K562 (cell line): ENCODE measurements around the gene ZNF407. TPM values are rescaled to one million over a fixed set of nuclear protein-coding genes. Genes with fewer than 3 reads are reported as not detected.

ENCODE experiments used
- ATAC-seq: fragments of 200-7000 bp; cut with Tn5 transposase; 3 replicates; pipeline ENCODE4 v1.9.1; 2020; ENCODE audit warnings: moderate library complexity
- BruUV-seq: library from RNA; stranded (reverse); fragments of 400-500 nt; replicated peaks from 2 replicates; lab custom pipeline; 2021; lab: Mats Ljungman, UMichigan
- CTCF ChIA-PET: fragments of 300-600 bp; formaldehyde crosslinking; extraction: SDS; loops from one replicate; lab custom pipeline; 2021; ENCODE audit warnings: low intra/inter-chr PET ratio; lab: Yijun Ruan, JAX
- POLR2A ChIA-PET: fragments of 300-600, 350-650 bp; sonication (Branson Sonifier 250); formaldehyde crosslinking; extraction: SDS; loops from one replicate; lab custom pipeline; 2021; ENCODE audit warnings: antibody characterized with exemption, inconsistent platforms; lab: Yijun Ruan, JAX
- DNase-seq, 4 experiments: peaks; one replicate each; pipeline versions ENCODE4 v3.0.0 to v3.0.0-alpha.2; 2011 to 2018; ENCODE audit warnings: low spot score in 3 of 4, mixed read lengths in 3 of 4; ENCODE audit errors: extremely low read depth in 1 of 4
- FAIRE-seq: peaks from 2 replicates; lab custom pipeline; 2011; peaks lifted over from hg19 to GRCh38; lab: Jason Lieb, UNC
- H2AFZ ChIP-seq: 2 replicates; pipeline ENCODE4 v1.6.0; 2011; ENCODE audit warnings: low read depth, low read length, control low read depth, inconsistent platforms
- H3K27ac ChIP-seq: fragments of 200-600 bp; 3 replicates; pipeline ENCODE4 v1.8.0; 2011; ENCODE audit warnings: low read depth, mild to moderate bottlenecking, control low read depth, inconsistent platforms, low read length, moderate library complexity, mixed read lengths; ENCODE audit errors: extremely low read depth
- H3K27me3 ChIP-seq, 2 experiments: fragments of 300-600 bp in 1 of 2; 2 replicates in 1 of 2; 3 replicates in 1 of 2; pipeline versions ENCODE4 v1.6.0 to v1.8.0; 2011; ENCODE audit warnings: inconsistent platforms in 2 of 2, low read length in 2 of 2, mild to moderate bottlenecking in 1 of 2, mixed read lengths in 1 of 2, moderate library complexity in 1 of 2; ENCODE audit not compliant: control insufficient read depth in 2 of 2, insufficient read depth in 2 of 2
- H3K36me3 ChIP-seq: fragments of 300-600 bp; 3 replicates; pipeline ENCODE4 v1.8.0; 2011; ENCODE audit warnings: mild to moderate bottlenecking, low read length, inconsistent platforms; ENCODE audit not compliant: control insufficient read depth, insufficient read depth
- H3K4me1 ChIP-seq, 2 experiments: fragments of 200-600 bp in 1 of 2; replicated peaks in 1 of 2; 2 replicates in 1 of 2; 3 replicates in 1 of 2; pipeline versions ENCODE4 v1.5.1 to v1.8.0; 2011; ENCODE audit warnings: inconsistent platforms in 2 of 2, low read length in 2 of 2, mild to moderate bottlenecking in 1 of 2, mixed read lengths in 1 of 2, moderate library complexity in 1 of 2; ENCODE audit not compliant: control insufficient read depth in 2 of 2, insufficient read depth in 2 of 2
- H3K4me2 ChIP-seq: 2 replicates; pipeline ENCODE4 v1.6.1; 2011; ENCODE audit warnings: low read length, control low read depth, inconsistent platforms, mixed read lengths; ENCODE audit not compliant: insufficient read depth
- H3K4me3 ChIP-seq: fragments of 200-600 bp; sonication (generic), shearing (Covaris generic); 2 replicates; pipeline ENCODE4 v1.5.1; 2016; ENCODE audit warnings: control low read depth, inconsistent platforms
- H3K79me2 ChIP-seq: fragments of 200-600 bp; 3 replicates; pipeline ENCODE4 v1.8.0; 2011; ENCODE audit warnings: low read length, inconsistent platforms; ENCODE audit not compliant: control insufficient read depth, insufficient read depth
- H3K9ac ChIP-seq, 2 experiments: 2 replicates each; pipeline versions ENCODE4 v1.6.0 to v1.6.1; 2011; ENCODE audit warnings: low read depth in 2 of 2, low read length in 2 of 2, control low read depth in 1 of 2, inconsistent platforms in 1 of 2, mild to moderate bottlenecking in 1 of 2, mixed read lengths in 1 of 2; ENCODE audit not compliant: insufficient read depth in 1 of 2
- H3K9me1 ChIP-seq: one replicate; pipeline ENCODE4 v1.6.0; 2011; ENCODE audit warnings: inconsistent platforms, mild to moderate bottlenecking, low read length, moderate library complexity; ENCODE audit not compliant: control insufficient read depth, insufficient read depth
- H3K9me3 ChIP-seq: replicated peaks from 2 replicates; pipeline ENCODE4 v1.5.1; 2011; ENCODE audit warnings: low read depth, low read length, inconsistent platforms; ENCODE audit not compliant: control insufficient read depth, insufficient read depth
- H4K20me1 ChIP-seq: replicated peaks from 2 replicates; pipeline ENCODE4 v1.6.1; 2011; ENCODE audit warnings: low read length, inconsistent platforms, mixed read lengths; ENCODE audit not compliant: control insufficient read depth, insufficient read depth
- GTF2A2 ChIP-seq: IDR thresholded peaks from 2 replicates; pipeline ENCODE4 v1.6.1; 2016; ENCODE audit warnings: mild to moderate bottlenecking, missing genetic modification characterization, missing compliant biosample characterization
- HNRNPL ChIP-seq: fragments of 200-400 bp; formaldehyde crosslinking; IDR thresholded peaks from 2 replicates; pipeline ENCODE4 v1.6.1; 2017; ENCODE audit warnings: low read depth, mild to moderate bottlenecking, low read length
- MBD2 ChIP-seq: sonication (generic); IDR thresholded peaks from 2 replicates; pipeline ENCODE4 v1.6.1; 2016; ENCODE audit warnings: low read depth, borderline replicate concordance
- MXD1 ChIP-seq: fragments of 250-450 bp; sonication (Bioruptor Pico); IDR thresholded peaks from 2 replicates; pipeline ENCODE4 v1.8.0; 2021; ENCODE audit warnings: borderline replicate concordance, mild to moderate bottlenecking, moderate library complexity; ENCODE audit not compliant: poor library complexity, severe bottlenecking
- NBN ChIP-seq: fragments of 450-650 bp; IDR thresholded peaks from 2 replicates; pipeline ENCODE4 v1.6.1; 2016; ENCODE audit warnings: low read depth, mild to moderate bottlenecking
- in situ Hi-C: fragments of 300-500 bp; cut with MboI; formaldehyde crosslinking; loops from 4 replicates; pipeline ENCODE4 v1.15.0; 2018; ENCODE audit warnings: inconsistent platforms, mixed read lengths
- intact Hi-C: fragments of 100-400 bp; cut with micrococcal nuclease; formaldehyde crosslinking; loops from 2 replicates; pipeline ENCODE4 v1.14.2; 2022
- polyA plus RNA-seq, 8 experiments: library from polyadenylated mRNA; depleted of rRNA in 4 of 8; stranded (reverse) in 5 of 8; unstranded in 3 of 8; fragments of >200 nt; fragmentation: Nextera tagmentation in 2 of 8; fragmentation: Illumina TruSeq in 1 of 8; extraction: Ambion mirVana in 2 of 8; extraction: Trizol in 1 of 8; gene quantifications; 2 replicates each; pipeline versions ENCODE4 v1.2.1 to v1.2.3, GENCODE V29; 2011 to 2014; ENCODE audit warnings: inconsistent platforms in 1 of 8, missing spikeins in 1 of 8
- total RNA-seq, 7 experiments: library from RNA; depleted of rRNA in 6 of 7; stranded (reverse); fragments of >200 nt in 6 of 7; fragmentation: Illumina TruSeq in 2 of 7; extraction: Trizol in 2 of 7; gene quantifications; 2 replicates each; pipeline versions ENCODE4 v1.2.1 to v1.2.3, GENCODE V29; 2011 to 2021; ENCODE audit warnings: low replicate concordance in 1 of 7
- TF ChIP-seq, protein P1 (sequence below): fragments of 150-350 bp; IDR thresholded peaks from 2 replicates; pipeline ENCODE4 v1.6.1; 2014; ENCODE audit warnings: low read depth, mild to moderate bottlenecking, low read length, borderline replicate concordance
- TF ChIP-seq, protein P2 (sequence below): fragments of 250-450 bp; sonication (Bioruptor Pico); IDR thresholded peaks from 2 replicates; pipeline ENCODE4 v1.5.0; 2021
- TF ChIP-seq, protein P3 (sequence below), 2 experiments: fragments of 450-650 bp; formaldehyde crosslinking in 1 of 2; IDR thresholded peaks; 2 replicates each; pipeline versions ENCODE4 v1.4.0 to v1.6.1; 2014 to 2020; ENCODE audit warnings: mild to moderate bottlenecking in 2 of 2, borderline replicate concordance in 1 of 2, low read depth in 1 of 2

ZNF407 gene
- total and polyA plus RNA-seq, 9 of the 15 experiments (the other 6 are each of a cell fraction or from before 2014, with no cell fraction given) = 0.21 to 5.4 (median 2.3) TPM

DNA sequence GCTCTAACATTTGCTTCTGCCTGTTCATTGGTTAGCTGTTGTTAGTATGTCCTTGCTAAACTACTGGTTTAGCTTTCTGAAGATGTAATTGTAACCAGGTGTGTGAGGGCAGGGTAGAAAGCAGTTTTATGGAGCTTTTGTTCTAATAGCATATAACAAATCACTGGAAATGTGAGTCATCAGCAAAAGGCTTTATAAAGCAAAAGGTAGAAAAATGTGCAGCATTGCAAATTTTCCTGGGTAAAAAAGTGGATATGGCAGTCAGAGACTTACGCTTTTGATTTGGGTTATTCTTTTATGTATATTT, 85.3 kb downstream of the ZNF407 start (continued):
- TF ChIP-seq, protein P1, sequence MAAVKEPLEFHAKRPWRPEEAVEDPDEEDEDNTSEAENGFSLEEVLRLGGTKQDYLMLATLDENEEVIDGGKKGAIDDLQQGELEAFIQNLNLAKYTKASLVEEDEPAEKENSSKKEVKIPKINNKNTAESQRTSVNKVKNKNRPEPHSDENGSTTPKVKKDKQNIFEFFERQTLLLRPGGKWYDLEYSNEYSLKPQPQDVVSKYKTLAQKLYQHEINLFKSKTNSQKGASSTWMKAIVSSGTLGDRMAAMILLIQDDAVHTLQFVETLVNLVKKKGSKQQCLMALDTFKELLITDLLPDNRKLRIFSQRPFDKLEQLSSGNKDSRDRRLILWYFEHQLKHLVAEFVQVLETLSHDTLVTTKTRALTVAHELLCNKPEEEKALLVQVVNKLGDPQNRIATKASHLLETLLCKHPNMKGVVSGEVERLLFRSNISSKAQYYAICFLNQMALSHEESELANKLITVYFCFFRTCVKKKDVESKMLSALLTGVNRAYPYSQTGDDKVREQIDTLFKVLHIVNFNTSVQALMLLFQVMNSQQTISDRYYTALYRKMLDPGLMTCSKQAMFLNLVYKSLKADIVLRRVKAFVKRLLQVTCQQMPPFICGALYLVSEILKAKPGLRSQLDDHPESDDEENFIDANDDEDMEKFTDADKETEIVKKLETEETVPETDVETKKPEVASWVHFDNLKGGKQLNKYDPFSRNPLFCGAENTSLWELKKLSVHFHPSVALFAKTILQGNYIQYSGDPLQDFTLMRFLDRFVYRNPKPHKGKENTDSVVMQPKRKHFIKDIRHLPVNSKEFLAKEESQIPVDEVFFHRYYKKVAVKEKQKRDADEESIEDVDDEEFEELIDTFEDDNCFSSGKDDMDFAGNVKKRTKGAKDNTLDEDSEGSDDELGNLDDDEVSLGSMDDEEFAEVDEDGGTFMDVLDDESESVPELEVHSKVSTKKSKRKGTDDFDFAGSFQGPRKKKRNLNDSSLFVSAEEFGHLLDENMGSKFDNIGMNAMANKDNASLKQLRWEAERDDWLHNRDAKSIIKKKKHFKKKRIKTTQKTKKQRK = no peak
- no peak for TF ChIP-seq MXD1 (CRISPR knock-in tag)

- in situ Hi-C loops (no loop called here), intact Hi-C loops (no loop called here)
- DNase-seq (no peak), FAIRE-seq (no peak), ATAC-seq (no peak)
- no peaks in the 10 kb centered on the region for H3K36me3 ChIP-seq
- ChIA-PET CTCF (no interaction called here), POLR2A (interaction anchor here (0.8 kb wide), 1 partner anchor 9 kb away, joined by 4 read pairs; no protein-coding TSS in a partner anchor)
- H2AFZ ChIP-seq = no peak overlapping the region
- no peak overlapping the region for H3K27ac ChIP-seq
- H3K4me2 ChIP-seq = no peak overlapping the region
- H3K9me1 ChIP-seq = no peaks in the 10 kb centered on the region
- H3K27me3 ChIP-seq = no peaks in the 10 kb centered on the region
- no peaks in the 10 kb centered on the region for H3K4me1 ChIP-seq
- H3K9ac ChIP-seq = no peak overlapping the region
- H3K4me3 ChIP-seq = no peak overlapping the region
- H3K9me3 ChIP-seq = no peaks in the 10 kb centered on the region
- BruUV-seq = no TSS peak
- no peaks in the 10 kb centered on the region for H3K79me2 ChIP-seq
- H4K20me1 ChIP-seq = no peaks in the 10 kb centered on the region
- TF ChIP-seq GTF2A2 (tag) = no peak
- TF ChIP-seq, protein P2, sequence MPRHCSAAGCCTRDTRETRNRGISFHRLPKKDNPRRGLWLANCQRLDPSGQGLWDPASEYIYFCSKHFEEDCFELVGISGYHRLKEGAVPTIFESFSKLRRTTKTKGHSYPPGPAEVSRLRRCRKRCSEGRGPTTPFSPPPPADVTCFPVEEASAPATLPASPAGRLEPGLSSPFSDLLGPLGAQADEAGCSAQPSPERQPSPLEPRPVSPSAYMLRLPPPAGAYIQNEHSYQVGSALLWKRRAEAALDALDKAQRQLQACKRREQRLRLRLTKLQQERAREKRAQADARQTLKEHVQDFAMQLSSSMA (CRISPR knock-in tag) = no peak
- TF ChIP-seq NBN = no peak
- TF ChIP-seq HNRNPL = no peak
- TF ChIP-seq, protein P3, sequence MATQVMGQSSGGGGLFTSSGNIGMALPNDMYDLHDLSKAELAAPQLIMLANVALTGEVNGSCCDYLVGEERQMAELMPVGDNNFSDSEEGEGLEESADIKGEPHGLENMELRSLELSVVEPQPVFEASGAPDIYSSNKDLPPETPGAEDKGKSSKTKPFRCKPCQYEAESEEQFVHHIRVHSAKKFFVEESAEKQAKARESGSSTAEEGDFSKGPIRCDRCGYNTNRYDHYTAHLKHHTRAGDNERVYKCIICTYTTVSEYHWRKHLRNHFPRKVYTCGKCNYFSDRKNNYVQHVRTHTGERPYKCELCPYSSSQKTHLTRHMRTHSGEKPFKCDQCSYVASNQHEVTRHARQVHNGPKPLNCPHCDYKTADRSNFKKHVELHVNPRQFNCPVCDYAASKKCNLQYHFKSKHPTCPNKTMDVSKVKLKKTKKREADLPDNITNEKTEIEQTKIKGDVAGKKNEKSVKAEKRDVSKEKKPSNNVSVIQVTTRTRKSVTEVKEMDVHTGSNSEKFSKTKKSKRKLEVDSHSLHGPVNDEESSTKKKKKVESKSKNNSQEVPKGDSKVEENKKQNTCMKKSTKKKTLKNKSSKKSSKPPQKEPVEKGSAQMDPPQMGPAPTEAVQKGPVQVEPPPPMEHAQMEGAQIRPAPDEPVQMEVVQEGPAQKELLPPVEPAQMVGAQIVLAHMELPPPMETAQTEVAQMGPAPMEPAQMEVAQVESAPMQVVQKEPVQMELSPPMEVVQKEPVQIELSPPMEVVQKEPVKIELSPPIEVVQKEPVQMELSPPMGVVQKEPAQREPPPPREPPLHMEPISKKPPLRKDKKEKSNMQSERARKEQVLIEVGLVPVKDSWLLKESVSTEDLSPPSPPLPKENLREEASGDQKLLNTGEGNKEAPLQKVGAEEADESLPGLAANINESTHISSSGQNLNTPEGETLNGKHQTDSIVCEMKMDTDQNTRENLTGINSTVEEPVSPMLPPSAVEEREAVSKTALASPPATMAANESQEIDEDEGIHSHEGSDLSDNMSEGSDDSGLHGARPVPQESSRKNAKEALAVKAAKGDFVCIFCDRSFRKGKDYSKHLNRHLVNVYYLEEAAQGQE (IDR thresholded peaks at IDR 0.05; ENCODE audit: borderline replicate concordance) = no peak
- TF ChIP-seq, protein P3 (CRISPR knock-in tag; IDR thresholded peaks at IDR 0.05; ENCODE audit: low read depth) = no peak
- no peak for TF ChIP-seq MBD2
These were observed 85.9 kb downstream of the ZNF407 start for GRCh38 chr18:74683573-74683972.
